ENCODE results near the gene CNTNAP2. TPM values are rescaled to one million over a fixed set of nuclear protein-coding genes. Genes with fewer than 3 reads are reported as not detected.

The CNTNAP2 gene
- total RNA-seq, 1 experiment from 2014 or later, result 60.0 TPM

GRCh38 chr7:146926841-146927240 lies 810.2 kb downstream of the CNTNAP2 start:
- Histone ChIP-seq H3K27me3 (replicated peaks; ENCODE audit: insufficient read depth, low read depth, low read length, poor library complexity) (no peaks in the 10 kb centered on the region), H3K9me3 (ENCODE audit: low read depth, low read length, poor library complexity, severe bottlenecking) (no peaks in the 10 kb centered on the region), H3K4me1 (ENCODE audit: insufficient read depth, low read length, poor library complexity, severe bottlenecking) (no peaks in the 10 kb centered on the region), H3K4me3 (ENCODE audit: low read depth, low read length, poor library complexity, severe bottlenecking) (no peak overlapping the region), H3K36me3 (ENCODE audit: insufficient read depth, low read length, poor library complexity, severe bottlenecking) (no peaks in the 10 kb centered on the region), H3K27ac (ENCODE audit: low read depth, low read length, poor library complexity, severe bottlenecking) (no peak overlapping the region)
- BruUV-seq (replicated peaks), result no TSS peak
- ChIA-PET CTCF (no interaction called here), POLR2A (ENCODE audit: low non-redundant PET) (interaction anchor here (0.6 kb wide), 1 partner anchor 10 kb away, joined by 3 read pairs; no protein-coding TSS in a partner anchor)
- no peak for TF ChIP-seq EZH2 (IDR thresholded peaks at IDR 0.05; ENCODE audit: borderline replicate concordance, low read depth, low read length, poor library complexity, severe bottlenecking)
- no peak for TF ChIP-seq CTCF (conservative IDR thresholded peaks at IDR 0.05; ENCODE audit: low read depth, low read length)
- intact Hi-C loops (cut with micrococcal nuclease; ENCODE audit: unreplicated experiment), result no loop called here
- no peak for DNase-seq (ENCODE audit: low spot score)

- Histone ChIP-seq H3K36me3 (ENCODE audit: insufficient read depth, low read length, poor library complexity, severe bottlenecking) (no peaks in the 10 kb centered on the region), H3K4me3 (ENCODE audit: low read depth, low read length, poor library complexity, severe bottlenecking) (no peak overlapping the region), H3K27me3 (replicated peaks; ENCODE audit: insufficient read depth, low read depth, low read length, poor library complexity) (no peaks in the 10 kb centered on the region), H3K9me3 (ENCODE audit: low read depth, low read length, poor library complexity, severe bottlenecking) (no peaks in the 10 kb centered on the region), H3K4me1 (ENCODE audit: insufficient read depth, low read length, poor library complexity, severe bottlenecking) (no peaks in the 10 kb centered on the region), H3K27ac (ENCODE audit: low read depth, low read length, poor library complexity, severe bottlenecking) (no peak overlapping the region)
- POLR2A ChIA-PET (ENCODE audit: low non-redundant PET), result no interaction called here
- DNase-seq (ENCODE audit: low spot score), result no peak
- CTCF ChIA-PET, result no interaction called here
- intact Hi-C loops (cut with micrococcal nuclease; ENCODE audit: unreplicated experiment), result no loop called here
- no peak for TF ChIP-seq EZH2 (IDR thresholded peaks at IDR 0.05; ENCODE audit: borderline replicate concordance, low read depth, low read length, poor library complexity, severe bottlenecking)
- TF ChIP-seq CTCF (conservative IDR thresholded peaks at IDR 0.05; ENCODE audit: low read depth, low read length), result no peak
- no TSS peak for BruUV-seq (replicated peaks)
These were observed 821.2 kb downstream of the CNTNAP2 start for GRCh38 chr7:146937836-146938235.

- ChIA-PET CTCF (no interaction called here), POLR2A (ENCODE audit: low non-redundant PET) (no interaction called here)
- H3K36me3 ChIP-seq (ENCODE audit: insufficient read depth, low read length, poor library complexity, severe bottlenecking), result no peaks in the 10 kb centered on the region
- H3K4me3 ChIP-seq (ENCODE audit: low read depth, low read length, poor library complexity, severe bottlenecking), result no peak overlapping the region
- H3K9me3 ChIP-seq (ENCODE audit: low read depth, low read length, poor library complexity, severe bottlenecking), result no peaks in the 10 kb centered on the region
- DNase-seq (ENCODE audit: low spot score), result no peak
- no peak overlapping the region for H3K27ac ChIP-seq (ENCODE audit: low read depth, low read length, poor library complexity, severe bottlenecking)
- intact Hi-C loops (cut with micrococcal nuclease; ENCODE audit: unreplicated experiment), result loop anchor here (10.0 kb wide), 1 partner anchor 49 kb away; no protein-coding TSS in a partner anchor
- no TSS peak for BruUV-seq (replicated peaks)
- H3K27me3 ChIP-seq (replicated peaks; ENCODE audit: insufficient read depth, low read depth, low read length, poor library complexity), result no peaks in the 10 kb centered on the region
- TF ChIP-seq CTCF (conservative IDR thresholded peaks at IDR 0.05; ENCODE audit: low read depth, low read length) (no peak), EZH2 (IDR thresholded peaks at IDR 0.05; ENCODE audit: borderline replicate concordance, low read depth, low read length, poor library complexity, severe bottlenecking) (no peak)
- peaks cover 19% of the 10 kb centered on the region for H3K4me1 ChIP-seq (ENCODE audit: insufficient read depth, low read length, poor library complexity, severe bottlenecking)
These were observed 826.9 kb downstream of the CNTNAP2 start for GRCh38 chr7:146943483-146943882.
